ENCODE data around the gene AP2B1.

DNA sequence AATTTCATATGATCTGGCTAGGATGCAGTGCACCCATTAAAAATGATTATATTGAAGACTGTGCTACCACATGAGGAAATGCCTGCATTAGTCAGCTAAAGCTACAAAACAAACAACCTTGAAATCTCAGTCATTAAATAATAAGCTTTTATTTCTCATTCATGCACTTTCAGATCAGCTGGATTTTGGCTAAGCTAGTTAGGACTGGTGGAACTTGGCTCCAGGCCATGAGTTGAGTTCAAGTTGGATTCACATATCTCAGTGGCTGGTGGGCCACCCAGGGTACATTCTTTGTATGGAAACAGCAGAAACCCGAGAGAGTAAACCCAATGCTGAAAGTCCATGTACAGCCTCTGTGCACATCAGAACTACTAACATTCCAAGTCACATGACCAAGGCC, 43.3 kb upstream of the AP2B1 start:
- TF ChIP-seq, protein P1, sequence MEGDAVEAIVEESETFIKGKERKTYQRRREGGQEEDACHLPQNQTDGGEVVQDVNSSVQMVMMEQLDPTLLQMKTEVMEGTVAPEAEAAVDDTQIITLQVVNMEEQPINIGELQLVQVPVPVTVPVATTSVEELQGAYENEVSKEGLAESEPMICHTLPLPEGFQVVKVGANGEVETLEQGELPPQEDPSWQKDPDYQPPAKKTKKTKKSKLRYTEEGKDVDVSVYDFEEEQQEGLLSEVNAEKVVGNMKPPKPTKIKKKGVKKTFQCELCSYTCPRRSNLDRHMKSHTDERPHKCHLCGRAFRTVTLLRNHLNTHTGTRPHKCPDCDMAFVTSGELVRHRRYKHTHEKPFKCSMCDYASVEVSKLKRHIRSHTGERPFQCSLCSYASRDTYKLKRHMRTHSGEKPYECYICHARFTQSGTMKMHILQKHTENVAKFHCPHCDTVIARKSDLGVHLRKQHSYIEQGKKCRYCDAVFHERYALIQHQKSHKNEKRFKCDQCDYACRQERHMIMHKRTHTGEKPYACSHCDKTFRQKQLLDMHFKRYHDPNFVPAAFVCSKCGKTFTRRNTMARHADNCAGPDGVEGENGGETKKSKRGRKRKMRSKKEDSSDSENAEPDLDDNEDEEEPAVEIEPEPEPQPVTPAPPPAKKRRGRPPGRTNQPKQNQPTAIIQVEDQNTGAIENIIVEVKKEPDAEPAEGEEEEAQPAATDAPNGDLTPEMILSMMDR (IDR thresholded peaks at IDR 0.05; ENCODE audit: poor library complexity): no peak
- TF ChIP-seq EZH2 (IDR thresholded peaks at IDR 0.05; ENCODE audit: borderline replicate concordance): no peak
